GM12873 (cell line): ENCODE measurements around the gene FOXP2.

Experiments
- CTCF ChIP-seq: IDR thresholded peaks from 2 replicates; pipeline ENCODE4 v1.5.1; 2012; ENCODE audit warnings: low read depth, mild to moderate bottlenecking, moderate library complexity, low read length, control low read depth; ENCODE audit not compliant: insufficient read depth; ENCODE audit errors: missing control alignments

Gene FOXP2

GRCh38 chr7:114740095-114740494, 325.5 kb downstream of the FOXP2 start:
- no peak for TF ChIP-seq CTCF

DNA sequence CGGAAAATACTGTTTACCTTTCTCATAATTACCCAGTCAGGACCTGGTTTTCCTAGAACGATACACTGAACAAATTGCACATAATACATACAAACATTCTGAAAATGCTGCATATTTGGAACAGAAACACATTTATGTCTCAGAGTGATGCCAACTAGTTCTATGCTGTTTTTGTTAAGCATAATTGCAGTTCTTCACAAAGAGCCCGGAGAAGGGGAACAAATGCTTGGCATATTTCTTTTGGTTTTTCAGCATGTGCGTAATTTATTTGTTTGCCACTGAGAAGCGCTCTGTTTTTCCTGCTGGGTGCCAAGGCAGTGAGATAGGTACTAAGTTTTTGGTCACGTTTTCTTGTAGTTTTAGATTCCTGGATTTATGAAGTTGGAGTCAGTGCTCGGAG, 326.3 kb downstream of the FOXP2 start:
- TF ChIP-seq CTCF: no peak

DNA sequence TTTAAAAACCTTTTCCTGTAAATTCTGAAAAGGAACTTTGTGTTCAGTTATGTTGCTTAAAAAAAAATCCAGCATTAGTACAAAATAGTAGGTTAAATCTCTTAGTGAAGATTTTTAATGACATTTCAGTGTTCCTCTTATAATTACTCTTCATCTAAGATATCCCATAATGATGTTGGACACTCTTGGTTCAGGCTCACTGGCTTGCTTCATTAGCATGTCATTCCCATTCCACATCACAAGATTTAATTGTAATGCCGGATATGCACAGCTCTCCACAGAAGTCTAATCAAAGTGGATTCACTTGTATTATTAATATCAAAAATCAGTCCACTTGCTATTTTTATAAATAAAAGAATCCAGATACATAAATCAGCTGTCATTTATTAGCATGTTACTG, 327.3 kb downstream of the FOXP2 start:
- TF ChIP-seq CTCF: no peak
